H1 (cell line): Measurements from ENCODE around the gene MBD5. TPM values are rescaled to one million over a fixed set of nuclear protein-coding genes. Genes with fewer than 3 reads are reported as not detected.

Source experiments
- GABPA ChIP-seq: IDR thresholded peaks from 2 replicates; pipeline ENCODE4 v1.6.1; 2011; ENCODE audit warnings: mild to moderate bottlenecking, low read length, moderate library complexity, borderline replicate concordance; ENCODE audit not compliant: insufficient read depth
- RXRA ChIP-seq: IDR thresholded peaks from 2 replicates; pipeline ENCODE4 v1.6.1; 2011; ENCODE audit warnings: low read depth, mild to moderate bottlenecking, low read length, moderate library complexity; ENCODE audit not compliant: insufficient read depth
- YY1 ChIP-seq: IDR thresholded peaks from 2 replicates; pipeline ENCODE4 v1.6.1; 2011; ENCODE audit warnings: low read depth, mild to moderate bottlenecking, low read length
- polyA plus RNA-seq, 7 experiments: library from polyadenylated mRNA; depleted of rRNA in 3 of 7; stranded (reverse) in 5 of 7; unstranded in 2 of 7; fragments of >200 nt in 5 of 7; fragments of 200-250 nt in 2 of 7; gene quantifications; 1 replicate in 5 of 7; 2 replicates in 1 of 7; 4 replicates in 1 of 7; pipeline versions ENCODE4 v1.2.1 to v1.2.3, GENCODE V29; 2011 to 2013; ENCODE audit warnings: missing spikeins in 2 of 7, mixed read lengths in 2 of 7
- total RNA-seq: library from RNA; stranded (reverse); fragmentation: NEBNext Ultra II Directional; extraction: Animal tissue kit (Norgen Biotek cat#: 25700); gene quantifications from 2 replicates; pipeline ENCODE4 v1.2.1, GENCODE V29; 2021

MBD5 gene
- total and polyA plus RNA-seq, 2 of the 8 experiments (the other 6 are each of a cell fraction or from before 2014, with no cell fraction given) = 9.7 to 29.4 TPM

- no peak for TF ChIP-seq YY1
- TF ChIP-seq RXRA = no peak
- TF ChIP-seq GABPA = no peak
Observed at GRCh38 chr2:148282201-148282600, 261.3 kb downstream of the MBD5 start (continued).
